Measurements from ENCODE around the gene KCNT1. TPM values are rescaled to one million over a fixed set of nuclear protein-coding genes. Genes with fewer than 3 reads are reported as not detected.

Gene KCNT1
- total RNA-seq, 1 experiment from 2014 or later, result 0.09 TPM

- Histone ChIP-seq H3K9me3 (no peaks in the 10 kb centered on the region), H3K36me3 (ENCODE audit: control insufficient read depth, insufficient read depth, low read length) (no peaks in the 10 kb centered on the region), H3K4me1 (no peaks in the 10 kb centered on the region; the same call in 1 of the 2 replicates), H3K27me3 (replicated peaks; ENCODE audit: control insufficient read depth, insufficient read depth, low read length) (no peaks in the 10 kb centered on the region), H3K4me3 (ENCODE audit: low read depth, low read length) (no peak overlapping the region)
- Mint-ChIP-seq H3K9me3 (ENCODE audit: unreplicated experiment) (no peaks in the 10 kb centered on the region), H3K4me1 (ENCODE audit: low read depth, unreplicated experiment) (no peaks in the 10 kb centered on the region), H3K4me3 (ENCODE audit: unreplicated experiment) (no peak overlapping the region), H3K27ac (ENCODE audit: unreplicated experiment) (no peak overlapping the region), H3K27me3 (ENCODE audit: insufficient read depth, unreplicated experiment) (no peaks in the 10 kb centered on the region), H3K36me3 (ENCODE audit: insufficient read depth, unreplicated experiment) (peaks cover 7% of the 10 kb centered on the region)
- no peak for TF ChIP-seq CTCF (IDR thresholded peaks at IDR 0.05; ENCODE audit: insufficient read depth in 1 of 2, low read depth in 1 of 2, low read length in 1 of 2, severe bottlenecking in 1 of 2, unreplicated experiment in 1 of 2)
- DNase-seq, result no peak
- POLR2A ChIA-PET, result no interaction called here
- intact Hi-C loops (cut with micrococcal nuclease; ENCODE audit: unreplicated experiment), result no loop called here
- CTCF ChIA-PET, result no interaction called here
- BruUV-seq (replicated peaks), result no TSS peak
These were observed 92.4 kb downstream of the KCNT1 start for GRCh38 chr9:135794361-135794885.

GRCh38 chr9:135795391-135795790, 93.4 kb downstream of the KCNT1 start:
- Mint-ChIP-seq H3K4me1 (ENCODE audit: low read depth, unreplicated experiment) (no peaks in the 10 kb centered on the region), H3K27ac (ENCODE audit: unreplicated experiment) (no peak overlapping the region), H3K36me3 (ENCODE audit: insufficient read depth, unreplicated experiment) (peaks cover 7% of the 10 kb centered on the region), H3K27me3 (ENCODE audit: insufficient read depth, unreplicated experiment) (no peaks in the 10 kb centered on the region), H3K4me3 (ENCODE audit: unreplicated experiment) (no peak overlapping the region), H3K9me3 (ENCODE audit: unreplicated experiment) (no peaks in the 10 kb centered on the region)
- H3K27me3 ChIP-seq (replicated peaks; ENCODE audit: control insufficient read depth, insufficient read depth, low read length), result no peaks in the 10 kb centered on the region
- ChIA-PET CTCF (no interaction called here), POLR2A (no interaction called here)
- no peaks in the 10 kb centered on the region for H3K9me3 ChIP-seq
- H3K4me1 ChIP-seq, result no peaks in the 10 kb centered on the region; the same call in 1 of the 2 replicates
- no peaks in the 10 kb centered on the region for H3K36me3 ChIP-seq (ENCODE audit: control insufficient read depth, insufficient read depth, low read length)
- intact Hi-C loops (cut with micrococcal nuclease; ENCODE audit: unreplicated experiment), result no loop called here
- no peak for DNase-seq
- TF ChIP-seq CTCF (IDR thresholded peaks at IDR 0.05; ENCODE audit: insufficient read depth in 1 of 2, low read depth in 1 of 2, low read length in 1 of 2, severe bottlenecking in 1 of 2, unreplicated experiment in 1 of 2), result no peak
- H3K4me3 ChIP-seq (ENCODE audit: low read depth, low read length), result no peak overlapping the region
- BruUV-seq (replicated peaks), result no TSS peak

GRCh38 chr9:135796784-135797485, 95.0 kb downstream of the KCNT1 start:
- Mint-ChIP-seq H3K27me3 (ENCODE audit: insufficient read depth, unreplicated experiment) (no peaks in the 10 kb centered on the region), H3K27ac (ENCODE audit: unreplicated experiment) (no peak overlapping the region), H3K4me1 (ENCODE audit: low read depth, unreplicated experiment) (no peaks in the 10 kb centered on the region), H3K4me3 (ENCODE audit: unreplicated experiment) (no peak overlapping the region), H3K36me3 (ENCODE audit: insufficient read depth, unreplicated experiment) (peaks cover 7% of the 10 kb centered on the region), H3K9me3 (ENCODE audit: unreplicated experiment) (no peaks in the 10 kb centered on the region)
- intact Hi-C loops (cut with micrococcal nuclease; ENCODE audit: unreplicated experiment), result no loop called here
- no peak for TF ChIP-seq CTCF (IDR thresholded peaks at IDR 0.05; ENCODE audit: insufficient read depth in 1 of 2, low read depth in 1 of 2, low read length in 1 of 2, severe bottlenecking in 1 of 2, unreplicated experiment in 1 of 2)
- ChIA-PET POLR2A (no interaction called here), CTCF (interaction anchor here (0.6 kb wide), 1 partner anchor 10 kb away, joined by 3 read pairs; no protein-coding TSS in a partner anchor)
- BruUV-seq (replicated peaks), result no TSS peak
- no peaks in the 10 kb centered on the region for H3K27me3 ChIP-seq (replicated peaks; ENCODE audit: control insufficient read depth, insufficient read depth, low read length)
- no peak overlapping the region for H3K4me3 ChIP-seq (ENCODE audit: low read depth, low read length)
- DNase-seq, result no peak
- H3K36me3 ChIP-seq (ENCODE audit: control insufficient read depth, insufficient read depth, low read length), result no peaks in the 10 kb centered on the region
- no peaks in the 10 kb centered on the region for H3K9me3 ChIP-seq
- H3K4me1 ChIP-seq, result no peaks in the 10 kb centered on the region; the same call in 1 of the 2 replicates
